Kasumi-1 (cell line): ENCODE measurements around the gene TCF3.
"Not testable (repeated sequence)": the region's sequence is repeated elsewhere in the genome, so short reads cannot be mapped to it uniquely, and the experiment has no call there.

ENCODE experiments used
- DNase-seq, 2 experiments: peaks; one replicate each; lab custom pipeline; 2025; lab: John Stamatoyannopoulos, UW

Gene TCF3

GRCh38 chr19:1650650-1651567 lies 1.5 kb downstream of the TCF3 start:
- peak; percentile 36 to 61 for DNase-seq

- DNase-seq: no peak
Measured at GRCh38 chr19:1649706-1650649, 2.4 kb downstream of the TCF3 start.

GRCh38 chr19:1648920-1649541 lies 3.4 kb downstream of the TCF3 start:
- no peak for DNase-seq

- DNase-seq: no peak
Measured at GRCh38 chr19:1648459-1648849, 4.0 kb downstream of the TCF3 start.

GRCh38 chr19:1647501-1648458 lies 4.6 kb downstream of the TCF3 start:
- DNase-seq: no peak

- no peak for DNase-seq
Measured at GRCh38 chr19:1646659-1647453, 5.6 kb downstream of the TCF3 start.

GRCh38 chr19:1646149-1646548 lies 6.3 kb downstream of the TCF3 start:
- no peak for DNase-seq

GRCh38 chr19:1645299-1645698 lies 7.1 kb downstream of the TCF3 start:
- no peak for DNase-seq

GRCh38 chr19:1644070-1644469 lies 8.3 kb downstream of the TCF3 start:
- DNase-seq: no peak

GRCh38 chr19:1640893-1641448 lies 11.4 kb downstream of the TCF3 start:
- not testable (repeated sequence) for DNase-seq

- DNase-seq: no peak
Measured at GRCh38 chr19:1636325-1637236, 15.8 kb downstream of the TCF3 start.

- DNase-seq: no peak
Measured at GRCh38 chr19:1634938-1635243, 17.5 kb downstream of the TCF3 start.

GRCh38 chr19:1634242-1634937 lies 18.0 kb downstream of the TCF3 start:
- DNase-seq: no peak

GRCh38 chr19:1633269-1633826 lies 19.1 kb downstream of the TCF3 start:
- DNase-seq: no peak

GRCh38 chr19:1632462-1633268 lies 19.8 kb downstream of the TCF3 start:
- DNase-seq: no peak

GRCh38 chr19:1631557-1632100 lies 20.8 kb downstream of the TCF3 start:
- DNase-seq: no peak

GRCh38 chr19:1630811-1631210 lies 21.6 kb downstream of the TCF3 start:
- no peak for DNase-seq
